Measurements from ENCODE around the gene RSPH6A.
"Not testable (repeated sequence)": the region's sequence is repeated elsewhere in the genome, so short reads cannot be mapped to it uniquely, and the experiment has no call there.

The RSPH6A gene

GRCh38 chr19:45764945-45765701, 50.0 kb downstream of the RSPH6A start:
- no peak for DNase-seq (ENCODE audit: low spot score)

DNA sequence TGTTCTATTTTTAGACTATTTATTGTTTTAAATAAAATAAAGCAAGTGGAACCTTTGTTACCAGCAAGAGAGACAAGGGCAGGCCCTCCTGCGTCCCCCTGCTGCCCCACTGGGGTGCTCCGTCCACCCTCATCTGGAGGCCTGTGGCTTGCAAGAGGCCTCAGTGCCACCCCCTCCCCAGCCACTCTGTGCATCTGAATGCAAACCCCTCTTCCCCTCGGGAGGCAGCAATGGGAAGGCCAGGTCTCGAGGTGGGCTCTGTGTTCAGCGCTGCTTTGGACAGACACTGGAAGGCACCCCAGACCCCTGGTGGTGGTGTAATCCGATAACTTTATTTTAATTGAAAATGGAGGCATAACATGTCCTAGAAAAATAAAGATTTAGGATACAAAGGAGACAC, 50.6 kb downstream of the RSPH6A start:
- DNase-seq (ENCODE audit: low spot score): no peak

DNA sequence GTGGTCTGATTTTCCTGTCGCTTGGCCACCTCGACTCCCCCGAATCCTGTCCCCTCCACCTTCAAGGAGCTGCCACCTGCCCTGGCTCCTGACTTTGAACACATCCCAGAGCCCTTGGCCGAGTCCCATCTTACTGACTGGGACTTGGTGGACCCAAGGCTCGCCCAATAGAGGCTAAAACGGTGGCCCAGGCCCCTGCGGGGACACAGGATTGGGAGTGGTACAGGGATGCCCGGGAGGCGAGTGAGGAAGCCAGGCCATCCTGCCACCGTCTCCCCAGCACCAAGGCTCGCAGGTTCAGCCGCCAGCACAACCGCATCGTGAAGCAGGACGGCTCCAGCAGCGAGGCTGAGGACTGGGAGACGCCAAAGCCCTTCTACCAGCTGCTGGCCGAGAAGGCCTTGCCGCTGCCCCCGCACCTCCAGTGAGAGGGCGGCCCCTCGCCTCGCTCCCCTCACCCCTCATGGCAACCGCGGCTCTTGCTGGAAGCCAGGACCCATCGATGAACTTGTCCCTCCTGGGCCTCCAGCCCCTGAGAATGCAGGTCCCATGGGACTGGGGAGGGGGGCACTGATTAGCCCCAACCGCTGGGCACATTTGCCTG, 51.3 kb downstream of the RSPH6A start:
- no peak for DNase-seq (ENCODE audit: low spot score)

GRCh38 chr19:45762870-45763631, 52.1 kb downstream of the RSPH6A start:
- DNase-seq (ENCODE audit: low spot score): no peak

DNA sequence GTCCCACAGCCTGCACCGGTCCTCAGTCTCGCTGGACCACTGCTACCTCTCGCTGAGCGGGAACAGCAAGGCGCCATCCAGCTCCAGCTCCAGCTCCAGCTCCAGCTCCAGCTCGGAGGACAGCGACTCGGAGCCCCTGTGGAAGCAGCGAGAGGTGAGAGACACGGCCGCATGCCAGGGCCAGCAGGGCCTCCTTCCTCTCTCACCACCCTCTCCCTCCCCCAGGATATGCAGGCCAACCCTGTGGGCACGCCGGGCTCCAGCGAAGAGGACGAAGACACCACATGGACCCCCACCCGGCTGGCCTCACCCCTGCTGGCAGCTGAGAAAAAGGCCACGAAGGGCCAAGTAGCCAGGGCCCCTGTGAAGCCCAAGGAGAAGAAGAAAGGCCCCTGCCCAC, 53.4 kb downstream of the RSPH6A start:
- no peak for DNase-seq (ENCODE audit: low spot score)

GRCh38 chr19:45758921-45759320, 56.2 kb downstream of the RSPH6A start:
- no peak for DNase-seq (ENCODE audit: low spot score)

DNA sequence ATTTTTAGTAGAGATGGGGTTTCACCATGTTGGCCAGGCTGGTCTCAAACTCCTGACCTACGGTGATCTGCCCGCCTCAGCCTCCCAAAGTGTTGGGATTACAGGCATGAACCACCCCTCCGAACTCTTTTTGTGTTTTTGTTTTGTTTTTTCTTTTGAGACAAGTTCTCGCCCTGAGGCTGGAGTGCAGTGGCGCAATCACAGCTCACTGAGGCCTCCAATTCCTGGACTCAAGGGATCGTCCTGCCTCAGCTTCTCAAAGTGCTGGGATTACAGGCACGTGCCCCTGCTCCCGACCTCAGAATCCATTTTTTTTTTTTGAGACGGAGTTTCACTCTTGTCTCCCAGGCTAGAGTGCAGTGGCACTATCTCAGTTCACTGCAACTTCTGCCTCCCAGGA, 57.4 kb downstream of the RSPH6A start:
- DNase-seq (ENCODE audit: low spot score): no peak

DNA sequence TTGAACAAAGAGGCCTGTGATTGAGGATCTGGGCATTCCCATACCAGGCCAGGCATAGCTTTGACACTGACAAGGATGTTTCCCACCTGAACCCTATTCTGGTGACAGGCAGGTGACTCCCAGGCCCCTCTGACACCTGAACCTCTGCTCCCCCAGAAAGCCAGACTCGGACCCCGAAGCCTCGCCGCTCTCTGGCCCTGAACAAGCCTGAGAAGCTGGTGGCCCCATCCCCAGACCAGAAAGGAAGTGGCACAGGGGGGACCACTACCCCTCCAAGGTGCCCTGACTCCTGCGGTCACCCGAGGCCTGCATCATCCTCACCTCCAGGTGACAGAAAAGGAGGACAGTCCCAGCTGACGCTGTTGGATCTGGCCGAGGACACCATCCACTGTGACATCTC, 60.8 kb downstream of the RSPH6A start:
- no peak for DNase-seq (ENCODE audit: low spot score)

- DNase-seq (ENCODE audit: low spot score): no peak
These were observed 61.6 kb downstream of the RSPH6A start for GRCh38 chr19:45753548-45753947.

DNA sequence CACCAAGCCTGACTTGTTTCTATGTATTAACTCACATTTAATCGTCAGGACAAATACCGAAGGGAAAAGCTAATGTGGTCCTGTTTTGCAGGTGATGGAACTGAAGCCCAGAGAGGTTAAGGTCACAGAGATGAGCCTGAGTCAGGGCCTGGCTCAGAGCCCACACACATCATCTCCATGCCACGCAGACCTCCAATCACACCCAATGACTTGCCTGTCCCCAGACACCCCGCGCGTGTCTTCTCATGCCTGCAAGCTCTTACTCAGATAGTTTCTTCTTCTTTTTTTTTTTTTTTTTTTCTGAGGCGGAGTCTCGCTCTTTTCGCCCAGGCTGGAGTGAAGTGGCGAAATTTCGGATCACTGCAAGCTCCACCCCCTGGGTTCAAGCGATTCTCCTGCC, 62.5 kb downstream of the RSPH6A start:
- DNase-seq (ENCODE audit: low spot score): no peak

DNA sequence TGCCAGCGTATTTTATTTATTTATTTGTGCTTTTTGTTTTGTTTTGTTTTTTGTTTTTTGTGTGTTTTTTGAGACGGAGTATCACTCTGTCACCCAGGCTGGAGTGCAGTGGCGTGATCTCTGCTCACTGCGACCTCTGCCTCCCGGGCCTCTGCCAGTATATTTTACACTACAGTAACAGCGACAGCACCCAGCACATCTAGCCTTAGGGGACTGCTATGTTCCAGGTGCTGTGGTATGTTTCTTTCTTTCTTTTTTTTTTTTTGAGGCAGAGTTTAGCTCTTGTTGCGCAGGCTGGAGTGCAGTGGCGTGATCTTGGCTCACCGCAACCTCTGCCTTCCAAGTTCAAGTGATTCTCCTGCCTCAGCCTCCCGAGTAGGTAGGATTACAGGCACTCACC, 63.6 kb downstream of the RSPH6A start:
- not testable (repeated sequence) for DNase-seq (ENCODE audit: low spot score)

GRCh38 chr19:45747513-45747912, 67.6 kb downstream of the RSPH6A start:
- DNase-seq (ENCODE audit: low spot score): no peak

GRCh38 chr19:45746866-45747265, 68.2 kb downstream of the RSPH6A start:
- no peak for DNase-seq (ENCODE audit: low spot score)
